GM21529 (cell line): ENCODE measurements around the gene TAF9.
"Not testable (repeated sequence)": the region's sequence is repeated elsewhere in the genome, so short reads cannot be mapped to it uniquely, and the experiment has no call there.

Experiments used
- ATAC-seq: cut with Tn5 transposase; IDR thresholded peaks from one replicate; pipeline ENCODE4 v1.9.1; 2021; ENCODE audit not compliant: unreplicated experiment

TAF9 gene

DNA sequence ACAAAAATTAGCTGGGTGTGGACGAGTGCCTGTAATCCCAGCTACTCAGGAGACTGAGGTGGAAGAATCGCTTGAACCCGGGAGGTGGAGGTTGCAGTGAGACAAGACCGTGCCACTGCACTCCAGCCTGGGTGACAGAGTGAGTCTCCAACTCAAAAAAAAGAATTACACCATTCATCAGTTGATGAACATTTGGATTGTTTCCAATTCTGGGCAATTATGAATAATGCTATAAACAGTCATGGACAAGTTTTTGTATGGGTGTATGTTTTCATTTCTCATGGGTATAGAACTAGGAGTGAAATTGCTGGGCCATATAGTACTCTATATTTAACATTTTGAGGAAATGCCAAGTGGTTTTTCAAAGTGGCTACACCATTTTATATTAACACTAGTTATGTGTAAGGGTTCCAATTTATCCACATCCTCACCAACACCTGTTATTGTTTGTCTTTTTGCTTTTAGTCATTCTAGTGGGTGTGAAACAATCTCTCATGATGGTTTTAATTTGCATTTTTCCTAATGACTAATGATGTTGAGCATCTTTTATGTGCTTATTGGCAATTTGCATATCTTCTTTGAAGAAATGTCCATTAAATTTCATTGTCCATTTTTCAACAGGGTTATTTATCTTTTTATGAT, 27.7 kb downstream of the TAF9 start:
- ATAC-seq, result no peak

DNA sequence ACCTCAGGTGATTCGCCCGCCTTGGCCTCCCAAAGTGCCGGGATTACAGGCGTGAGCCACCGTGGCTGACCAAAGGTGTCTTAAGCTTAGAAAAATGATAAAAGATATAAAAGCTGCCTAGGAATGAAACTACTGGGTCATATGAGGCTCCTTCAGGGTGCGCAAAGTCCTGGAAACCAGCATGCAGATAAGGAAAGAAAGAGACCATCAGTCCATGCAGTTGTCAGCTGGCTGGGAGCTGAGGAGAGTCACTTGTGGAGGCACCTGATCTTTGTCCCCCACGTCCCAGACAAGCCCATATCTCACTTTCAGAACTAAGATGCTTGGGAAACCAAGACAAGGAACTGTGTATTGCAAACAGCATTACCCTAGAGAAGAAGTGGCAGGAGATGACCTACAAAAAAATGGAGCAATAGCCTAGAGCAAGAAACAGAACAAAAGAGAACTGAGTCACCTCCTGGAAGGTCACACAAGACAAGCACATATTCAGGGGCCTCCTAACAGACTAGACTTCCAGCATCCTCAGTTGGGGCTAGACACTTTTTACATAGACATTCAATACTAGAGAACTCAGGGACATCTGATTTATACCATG, 33.9 kb downstream of the TAF9 start:
- no peak for ATAC-seq

DNA sequence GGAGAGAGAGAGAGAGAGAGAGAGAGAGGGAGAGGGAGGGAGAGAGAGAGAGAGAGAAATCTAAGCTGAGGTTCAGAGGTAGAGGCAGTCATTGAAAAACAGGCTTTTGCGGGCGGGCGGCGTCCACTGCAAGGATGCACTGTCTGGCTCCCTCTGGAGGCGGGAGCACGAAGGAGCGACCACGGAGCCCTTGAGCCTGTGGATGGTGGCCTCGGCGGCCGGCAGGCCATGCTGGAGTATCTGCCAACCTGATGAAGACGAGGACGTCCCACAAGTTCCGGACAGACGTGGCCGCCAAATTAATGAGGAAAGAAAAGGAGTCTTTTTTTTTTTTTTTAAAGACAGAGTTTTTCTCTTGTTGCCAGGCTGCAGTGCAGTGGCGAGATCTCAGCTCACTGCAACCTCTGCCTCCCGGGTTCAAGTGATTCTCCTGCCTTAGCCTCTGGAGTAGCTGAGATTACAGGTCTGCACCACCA, 34.5 kb downstream of the TAF9 start:
- ATAC-seq, result peak; percentile 53

DNA sequence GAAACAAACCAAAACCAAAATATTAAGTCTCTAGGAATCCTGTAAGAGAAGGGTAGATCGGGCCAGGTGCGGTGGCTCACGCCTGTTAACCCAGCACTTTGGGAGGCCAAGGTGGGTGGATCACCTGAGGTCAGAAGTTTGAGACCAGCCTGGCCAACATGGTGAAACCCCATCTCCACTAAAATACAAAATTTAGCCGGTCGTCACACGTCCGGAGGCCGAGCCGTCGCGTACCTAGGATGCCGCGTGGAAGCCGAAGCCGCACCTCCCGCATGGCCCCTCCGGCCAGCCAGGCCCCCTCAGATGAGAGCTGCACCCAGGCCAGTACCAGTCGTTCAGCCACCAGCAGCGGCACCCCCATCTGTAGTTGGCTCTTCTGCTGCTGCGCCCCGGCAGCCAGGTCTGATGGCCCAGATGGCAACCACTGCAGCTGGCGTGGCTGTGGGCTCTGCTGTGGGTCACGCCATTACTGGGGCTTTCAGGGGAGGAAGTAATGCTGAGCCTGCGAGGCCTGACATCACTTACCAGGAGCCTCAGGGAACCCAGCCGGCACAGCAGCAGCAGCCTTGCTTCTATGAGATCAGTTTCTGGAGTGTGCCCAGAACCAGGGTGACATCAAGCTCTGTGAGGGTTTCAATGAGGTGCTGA, 35.5 kb downstream of the TAF9 start:
- ATAC-seq, result not testable (repeated sequence)

DNA sequence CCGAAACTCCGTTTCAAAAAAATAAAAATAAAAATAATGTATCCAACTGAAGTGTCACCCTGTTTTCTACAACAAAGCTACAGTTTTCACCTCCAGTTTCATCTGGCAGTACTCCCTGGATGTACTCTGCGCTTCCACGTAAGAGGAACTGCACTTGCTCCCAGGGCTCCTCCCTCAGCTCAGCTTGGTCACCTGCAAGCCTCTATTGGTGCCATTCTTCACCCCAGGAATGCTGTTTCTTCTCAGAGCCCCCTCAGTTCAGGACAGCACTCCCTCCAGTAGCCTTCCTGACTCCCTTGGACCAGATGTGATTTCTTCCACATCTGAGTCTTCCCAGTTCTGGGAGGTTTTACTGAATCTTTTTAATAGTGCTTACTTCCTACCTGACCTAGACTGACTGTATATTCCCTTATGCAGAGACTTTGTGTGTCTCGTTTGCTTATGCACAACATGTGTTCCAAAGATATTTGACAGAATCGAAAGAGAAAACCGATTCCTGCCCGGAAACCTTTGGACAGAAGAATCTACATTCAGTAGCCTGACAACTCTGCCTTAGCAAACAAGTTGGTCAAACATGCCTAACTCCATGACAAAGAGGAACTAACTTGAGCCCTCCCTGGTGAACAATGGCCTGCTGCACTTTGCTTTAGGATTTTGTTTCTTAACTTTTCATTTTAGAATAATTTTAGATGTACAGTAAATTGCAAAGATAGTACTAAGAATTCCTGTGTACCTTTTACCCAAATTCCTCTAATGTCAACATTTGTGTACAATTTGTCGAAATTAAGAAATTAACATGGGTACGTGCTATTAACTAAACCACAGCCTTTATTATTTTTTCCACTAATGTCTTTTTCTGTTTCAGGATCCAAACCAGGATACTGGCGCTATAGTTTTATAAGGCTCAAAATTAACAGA, 37.5 kb downstream of the TAF9 start:
- ATAC-seq, result no peak

DNA sequence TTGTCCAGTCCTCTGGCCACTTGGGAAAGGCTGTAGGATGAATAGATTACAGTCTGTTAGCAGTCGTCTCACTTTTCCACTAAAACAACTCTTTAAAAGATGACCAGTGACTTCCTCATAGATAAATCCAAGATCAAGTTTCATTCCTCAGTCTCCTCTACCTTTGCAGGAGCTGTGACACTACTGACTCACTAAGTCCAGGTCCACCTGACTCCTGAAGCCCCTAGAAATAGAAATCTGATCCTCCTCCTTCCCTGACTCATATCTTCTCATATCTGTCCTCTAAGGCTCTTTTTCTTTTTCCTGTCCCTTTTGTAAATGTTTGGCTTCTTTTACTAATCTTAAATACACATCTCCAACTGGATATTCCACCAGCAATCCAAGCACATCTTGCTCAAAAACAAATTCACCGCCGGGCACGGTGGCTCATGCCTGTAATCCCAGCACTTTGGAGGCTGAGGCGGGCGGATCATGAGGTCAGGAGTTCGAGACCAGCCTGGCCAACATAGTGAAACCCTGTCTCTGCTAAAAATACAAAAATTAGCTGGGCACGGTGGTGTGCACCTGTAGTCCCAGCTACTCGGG, 39.3 kb downstream of the TAF9 start:
- ATAC-seq, result no peak

DNA sequence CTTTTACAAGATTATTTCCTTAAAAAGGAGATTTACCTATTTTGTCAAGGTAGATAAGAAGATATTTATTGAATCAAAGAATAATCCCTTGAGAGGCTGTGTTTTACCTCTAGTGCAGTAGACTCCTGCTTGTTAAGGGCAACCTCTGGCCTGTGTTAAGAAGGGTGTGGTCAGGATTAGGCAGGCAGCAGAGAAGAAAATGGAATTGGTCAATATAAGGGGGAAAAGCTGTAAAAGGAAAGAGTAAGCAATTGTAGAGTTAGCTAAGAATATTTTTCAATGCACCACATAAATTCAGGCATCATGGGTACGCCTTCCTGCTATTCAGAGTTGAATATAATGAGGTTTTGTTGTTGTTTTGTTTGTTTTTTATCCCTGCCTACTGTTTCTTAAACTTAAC, 43.0 kb downstream of the TAF9 start:
- ATAC-seq, result no peak

DNA sequence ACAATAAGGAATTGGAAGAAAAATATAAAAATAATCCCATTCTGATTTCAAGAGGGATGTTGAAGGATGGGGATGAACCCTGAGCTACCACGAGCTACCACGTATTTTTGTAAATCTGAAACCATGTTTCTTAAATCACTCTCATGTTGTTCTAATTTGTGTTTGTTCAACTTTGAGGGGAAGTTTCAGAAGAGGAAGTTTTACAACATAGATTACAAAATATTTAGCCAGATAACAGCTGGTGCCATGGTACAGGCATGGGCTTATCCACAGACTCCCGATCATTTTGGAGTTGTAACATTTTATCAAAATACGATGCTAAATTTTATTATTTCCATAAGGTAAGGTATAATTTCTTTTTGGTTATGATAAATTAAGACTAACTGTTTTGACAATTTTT, 51.9 kb downstream of the TAF9 start:
- ATAC-seq, result no peak

DNA sequence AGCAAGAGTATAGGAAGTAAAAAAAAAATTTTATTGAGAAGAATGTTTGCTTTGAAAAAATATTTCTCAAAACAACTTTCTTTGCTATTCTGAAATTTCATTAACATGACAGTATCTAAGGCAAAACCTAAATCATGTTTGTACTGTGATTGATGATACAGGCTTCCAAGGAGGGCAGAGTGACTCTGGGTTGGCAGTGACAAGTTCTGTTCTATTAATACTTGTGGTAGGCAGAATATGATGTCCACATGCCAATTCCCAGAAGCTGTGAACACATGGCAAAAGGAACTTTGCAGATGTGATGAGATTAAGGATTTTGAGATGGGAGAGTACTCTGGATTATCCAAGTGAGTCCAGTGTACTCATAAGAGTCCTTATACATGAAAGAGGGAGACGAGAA, 53.3 kb downstream of the TAF9 start:
- no peak for ATAC-seq
